Panc1 (cell line): ENCODE data around the gene NCK2. TPM values are rescaled to one million over a fixed set of nuclear protein-coding genes. Genes with fewer than 3 reads are reported as not detected.

ENCODE experiments used
- ATAC-seq: fragments of 200-7000 bp; cut with Tn5 transposase; 2 replicates; pipeline ENCODE4 v1.9.1; 2020; ENCODE audit warnings: mild to moderate bottlenecking, moderate library complexity
- BruUV-seq: library from RNA; stranded (reverse); fragments of 400-500 nt; replicated peaks from 2 replicates; lab custom pipeline; 2021; lab: Mats Ljungman, UMichigan
- CTCF ChIA-PET: fragments of 300-600 bp; sonication (Branson Sonifier 250); formaldehyde crosslinking; loops from one replicate; lab custom pipeline; 2022; ENCODE audit warnings: antibody characterized with exemption; lab: Charles Lee
- POLR2A ChIA-PET: fragments of 300-600 bp; sonication (Branson Sonifier 250); formaldehyde crosslinking; loops from one replicate; lab custom pipeline; 2022; ENCODE audit warnings: antibody characterized with exemption; lab: Charles Lee
- DNase-seq: peaks from one replicate; pipeline ENCODE4 v3.0.0-alpha.2; 2010; ENCODE audit warnings: low read depth, low spot score
- H3K27ac ChIP-seq: 2 replicates; pipeline ENCODE4 v1.5.1; 2011; ENCODE audit warnings: mild to moderate bottlenecking, low read length, inconsistent platforms
- H3K27me3 ChIP-seq: fragments of 200-500 bp; sonication (Bioruptor generic); 2 replicates; pipeline ENCODE4 v1.6.0; 2014; ENCODE audit warnings: low read length, inconsistent platforms; ENCODE audit not compliant: control insufficient read depth, insufficient read depth
- H3K36me3 ChIP-seq: fragments of 200-500 bp; sonication (Bioruptor generic); 2 replicates; pipeline ENCODE4 v1.5.1; 2014; ENCODE audit warnings: inconsistent platforms, mild to moderate bottlenecking, low read length, moderate library complexity; ENCODE audit not compliant: control insufficient read depth, insufficient read depth
- H3K4me1 ChIP-seq: 2 replicates; pipeline ENCODE4 v1.5.1; 2011; ENCODE audit warnings: inconsistent platforms, mild to moderate bottlenecking, low read length, moderate library complexity; ENCODE audit not compliant: control insufficient read depth, insufficient read depth
- H3K4me3 ChIP-seq, 2 experiments: 2 replicates each; pipeline ENCODE4 v1.5.1; 2011 to 2012; ENCODE audit warnings: low read depth in 2 of 2, low read length in 2 of 2, mild to moderate bottlenecking in 2 of 2, inconsistent platforms in 1 of 2, moderate library complexity in 1 of 2
- H3K9me3 ChIP-seq: fragments of 200-500 bp; sonication (Bioruptor generic); 2 replicates; pipeline ENCODE4 v1.5.1; 2014; ENCODE audit warnings: low read depth, mild to moderate bottlenecking, inconsistent platforms, low read length, moderate library complexity; ENCODE audit not compliant: control insufficient read depth, insufficient read depth
- CTCF ChIP-seq: fragments of 450-650 bp; IDR thresholded peaks from 2 replicates; pipeline ENCODE4 v1.5.1; 2017; ENCODE audit warnings: mild to moderate bottlenecking
- POLR2AphosphoS5 ChIP-seq: IDR thresholded peaks from 2 replicates; pipeline ENCODE4 v1.6.1; 2012; ENCODE audit warnings: mild to moderate bottlenecking, low read depth, low read length, moderate library complexity
- REST ChIP-seq, 2 experiments: IDR thresholded peaks; 2 replicates each; pipeline ENCODE4 v1.6.1; 2011 to 2012; ENCODE audit warnings: low read depth in 2 of 2, control low read depth in 1 of 2, low read length in 1 of 2, mild to moderate bottlenecking in 1 of 2, moderate library complexity in 1 of 2; ENCODE audit not compliant: insufficient read depth in 1 of 2
- SIN3A ChIP-seq: IDR thresholded peaks from 2 replicates; pipeline ENCODE4 v1.6.1; 2012; ENCODE audit warnings: low read depth, mild to moderate bottlenecking, low read length, moderate library complexity, borderline replicate concordance; ENCODE audit not compliant: insufficient read depth
- TCF7L2 ChIP-seq: IDR thresholded peaks from 2 replicates; pipeline ENCODE4 v1.6.1; 2011; ENCODE audit warnings: mild to moderate bottlenecking, low read depth, low read length, inconsistent platforms
- in situ Hi-C: cut with HindIII; loops from 2 replicates; pipeline ENCODE4 v1.10.0; 2016; ENCODE audit warnings: low sequenced_read_pairs, low pct_unique_long_range_greater_than_20kb
- intact Hi-C: fragments of 100-400 bp; cut with micrococcal nuclease; formaldehyde crosslinking; loops from one replicate; pipeline ENCODE4 v1.10.0; 2022; ENCODE audit not compliant: unreplicated experiment
- total RNA-seq: library from RNA; stranded (reverse); gene quantifications from one replicate; pipeline ENCODE4 v1.2.1, GENCODE V29; 2021; ENCODE audit not compliant: unreplicated experiment

Gene NCK2
- total RNA-seq, 1 experiment from 2014 or later, result 60.7 TPM

GRCh38 chr2:105865222-105865913, 120.7 kb downstream of the NCK2 start:
- Histone ChIP-seq H3K27me3 (no peaks in the 10 kb centered on the region), H3K4me3 (no peak overlapping the region), H3K36me3 (no peaks in the 10 kb centered on the region), H3K27ac (no peak overlapping the region), H3K9me3 (no peaks in the 10 kb centered on the region), H3K4me1 (no peaks in the 10 kb centered on the region)
- ATAC-seq, result no peak
- no TSS peak for BruUV-seq
- in situ Hi-C loops, result no loop called here
- no peak for DNase-seq
- TF ChIP-seq CTCF, result no peak
- no peak for TF ChIP-seq SIN3A
- CTCF ChIA-PET, result no interaction called here
- intact Hi-C loops, result no loop called here
- POLR2A ChIA-PET, result no interaction called here

GRCh38 chr2:105866216-105867185, 121.8 kb downstream of the NCK2 start:
- POLR2A ChIA-PET, result interaction anchor here (0.6 kb wide), 1 partner anchor 520 kb away, joined by 3 read pairs; no protein-coding TSS in a partner anchor
- Histone ChIP-seq H3K4me3 (no peak overlapping the region), H3K27ac (no peak overlapping the region), H3K9me3 (no peaks in the 10 kb centered on the region), H3K36me3 (no peaks in the 10 kb centered on the region), H3K27me3 (no peaks in the 10 kb centered on the region), H3K4me1 (no peaks in the 10 kb centered on the region)
- no TSS peak for BruUV-seq
- in situ Hi-C loops, result no loop called here
- no peak for TF ChIP-seq REST (IDR thresholded peaks at IDR 0.05; ENCODE audit: insufficient read depth in 1 of 2, low read depth in 2 of 2, low read length in 1 of 2)
- TF ChIP-seq TCF7L2, result no peak
- no peak for TF ChIP-seq POLR2AphosphoS5
- no peak for TF ChIP-seq SIN3A
- TF ChIP-seq CTCF, result no peak
- ATAC-seq, result no peak
- CTCF ChIA-PET, result interaction anchor here (0.6 kb wide), 1 partner anchor 320 kb away, joined by 3 read pairs; no protein-coding TSS in a partner anchor
- DNase-seq, result no peak
- intact Hi-C loops, result no loop called here
